ENCODE data around the gene TMPRSS13.

TMPRSS13 gene

GRCh38 chr11:117958949-117959348 is 29.7 kb upstream of the TMPRSS13 start:
- H4K8ac ChIP-seq (ENCODE audit: low read depth, low read length), result no peak overlapping the region
- no peak overlapping the region for H3K18ac ChIP-seq (ENCODE audit: low read length)
- no peak overlapping the region for H3K9ac ChIP-seq (ENCODE audit: low read depth, low read length, poor library complexity)
- no peaks in the 10 kb centered on the region for H3K36me3 ChIP-seq (replicated peaks in 1 of 2; ENCODE audit: control insufficient read depth in 2 of 2, insufficient read depth in 2 of 2, low read length in 2 of 2)
- no peak overlapping the region for H2BK5ac ChIP-seq (ENCODE audit: low read length)
- no peaks in the 10 kb centered on the region for H3K4me1 ChIP-seq (ENCODE audit: control insufficient read depth in 2 of 2, insufficient read depth in 1 of 2, low read depth in 1 of 2, low read length in 2 of 2)
- no peaks in the 10 kb centered on the region for H3K9me3 ChIP-seq (replicated peaks in 1 of 2; ENCODE audit: control insufficient read depth in 2 of 2, insufficient read depth in 1 of 2, low read depth in 1 of 2, low read length in 2 of 2)
- no peak for DNase-seq (ENCODE audit: low spot score)
- H3K4ac ChIP-seq (ENCODE audit: low read length), result no peak overlapping the region
- H2AK5ac ChIP-seq (ENCODE audit: low read depth, low read length), result no peak overlapping the region
- no peak overlapping the region for H4K91ac ChIP-seq (ENCODE audit: low read depth, low read length, poor library complexity)
- H3K23ac ChIP-seq (ENCODE audit: low read depth, low read length, poor library complexity), result no peak overlapping the region
- H3K14ac ChIP-seq (ENCODE audit: low read length), result no peak overlapping the region
- H3K27me3 ChIP-seq (ENCODE audit: control insufficient read depth in 3 of 3, insufficient read depth in 3 of 3, low read depth in 1 of 3, low read length in 3 of 3), result no peaks in the 10 kb centered on the region
- H3K79me1 ChIP-seq (ENCODE audit: low read depth, low read length), result no peaks in the 10 kb centered on the region
- H2BK120ac ChIP-seq (ENCODE audit: low read depth, low read length), result no peak overlapping the region
- WGBS, 2 donors (ENCODE audit: extremely low coverage in 2 of 2, insufficient read length in 2 of 2, insufficient replicate concordance in 1 of 2), result no CpG with 5 or more reads among the region's 1 CpG
- H2BK12ac ChIP-seq (ENCODE audit: low read length), result no peak overlapping the region
- H2AFZ ChIP-seq (ENCODE audit: low read length), result no peak overlapping the region
- H3K4me2 ChIP-seq (ENCODE audit: insufficient read depth, low read length, poor library complexity, severe bottlenecking), result no peak overlapping the region
- H3K27ac ChIP-seq (replicated peaks; ENCODE audit: low read length), result no peak overlapping the region
- H3K4me3 ChIP-seq (ENCODE audit: low read length in 2 of 2), result no peak overlapping the region
- no peak overlapping the region for H2BK15ac ChIP-seq (ENCODE audit: low read length)

GRCh38 chr11:117953024-117953671 is 23.9 kb upstream of the TMPRSS13 start:
- no peak overlapping the region for H3K4me2 ChIP-seq (ENCODE audit: insufficient read depth, low read length, poor library complexity, severe bottlenecking)
- no peak overlapping the region for H2AFZ ChIP-seq (ENCODE audit: low read length)
- H2AK5ac ChIP-seq (ENCODE audit: low read depth, low read length), result no peak overlapping the region
- H3K14ac ChIP-seq (ENCODE audit: low read length), result no peak overlapping the region
- DNase-seq (ENCODE audit: low spot score), result no peak
- H3K18ac ChIP-seq (ENCODE audit: low read length), result no peak overlapping the region
- H2BK120ac ChIP-seq (ENCODE audit: low read depth, low read length), result no peak overlapping the region
- no peak overlapping the region for H3K4ac ChIP-seq (ENCODE audit: low read length)
- no peaks in the 10 kb centered on the region for H3K9me3 ChIP-seq (replicated peaks in 1 of 2; ENCODE audit: control insufficient read depth in 2 of 2, insufficient read depth in 1 of 2, low read depth in 1 of 2, low read length in 2 of 2)
- WGBS, 2 donors (ENCODE audit: extremely low coverage in 2 of 2, insufficient read length in 2 of 2, insufficient replicate concordance in 1 of 2), result no CpG with 5 or more reads among the region's 3 CpGs
- H3K4me3 ChIP-seq (ENCODE audit: low read length in 2 of 2), result no peak overlapping the region
- no peak overlapping the region for H4K8ac ChIP-seq (ENCODE audit: low read depth, low read length)
- peak overlapping the region; percentile 5 for H3K9ac ChIP-seq (ENCODE audit: low read depth, low read length, poor library complexity)
- H3K27ac ChIP-seq (replicated peaks; ENCODE audit: low read length), result no peak overlapping the region
- no peak overlapping the region for H2BK15ac ChIP-seq (ENCODE audit: low read length)
- peaks cover 0 to 2% of the 10 kb centered on the region in 2 donors for H3K4me1 ChIP-seq (ENCODE audit: control insufficient read depth in 2 of 2, insufficient read depth in 1 of 2, low read depth in 1 of 2, low read length in 2 of 2)
- no peak overlapping the region for H2BK12ac ChIP-seq (ENCODE audit: low read length)
- H3K79me1 ChIP-seq (ENCODE audit: low read depth, low read length), result no peaks in the 10 kb centered on the region
- no peak overlapping the region for H2BK5ac ChIP-seq (ENCODE audit: low read length)
- H4K91ac ChIP-seq (ENCODE audit: low read depth, low read length, poor library complexity), result no peak overlapping the region
- H3K36me3 ChIP-seq (replicated peaks in 1 of 2; ENCODE audit: control insufficient read depth in 2 of 2, insufficient read depth in 2 of 2, low read length in 2 of 2), result no peaks in the 10 kb centered on the region
- H3K27me3 ChIP-seq (ENCODE audit: control insufficient read depth in 3 of 3, insufficient read depth in 3 of 3, low read depth in 1 of 3, low read length in 3 of 3), result peaks cover 0 to 5% (median 0%) of the 10 kb centered on the region in 3 experiments
- H3K23ac ChIP-seq (ENCODE audit: low read depth, low read length, poor library complexity), result no peak overlapping the region

GRCh38 chr11:117950993-117951961 is 22.1 kb upstream of the TMPRSS13 start:
- no peaks in the 10 kb centered on the region for H3K79me1 ChIP-seq (ENCODE audit: low read depth, low read length)
- peak overlapping the region; percentile 39 for H3K9ac ChIP-seq (ENCODE audit: low read depth, low read length, poor library complexity)
- H3K27ac ChIP-seq (replicated peaks; ENCODE audit: low read length), result no peak overlapping the region
- H2BK5ac ChIP-seq (ENCODE audit: low read length), result no peak overlapping the region
- no peak overlapping the region for H3K4me2 ChIP-seq (ENCODE audit: insufficient read depth, low read length, poor library complexity, severe bottlenecking)
- no CpG with 5 or more reads among the region's 15 CpGs for WGBS, 2 donors (ENCODE audit: extremely low coverage in 2 of 2, insufficient read length in 2 of 2, insufficient replicate concordance in 1 of 2)
- no peak overlapping the region for H3K23ac ChIP-seq (ENCODE audit: low read depth, low read length, poor library complexity)
- H2BK120ac ChIP-seq (ENCODE audit: low read depth, low read length), result no peak overlapping the region
- H2AK5ac ChIP-seq (ENCODE audit: low read depth, low read length), result no peak overlapping the region
- H4K8ac ChIP-seq (ENCODE audit: low read depth, low read length), result no peak overlapping the region
- no peak overlapping the region for H3K4me3 ChIP-seq (ENCODE audit: low read length in 2 of 2)
- no peak for DNase-seq (ENCODE audit: low spot score)
- no peak overlapping the region for H3K18ac ChIP-seq (ENCODE audit: low read length)
- no peak overlapping the region for H2BK12ac ChIP-seq (ENCODE audit: low read length)
- peaks cover 0 to 4% of the 10 kb centered on the region in 2 donors for H3K4me1 ChIP-seq (ENCODE audit: control insufficient read depth in 2 of 2, insufficient read depth in 1 of 2, low read depth in 1 of 2, low read length in 2 of 2)
- H3K9me3 ChIP-seq (replicated peaks in 1 of 2; ENCODE audit: control insufficient read depth in 2 of 2, insufficient read depth in 1 of 2, low read depth in 1 of 2, low read length in 2 of 2), result no peaks in the 10 kb centered on the region
- H3K36me3 ChIP-seq (replicated peaks in 1 of 2; ENCODE audit: control insufficient read depth in 2 of 2, insufficient read depth in 2 of 2, low read length in 2 of 2), result no peaks in the 10 kb centered on the region
- H3K14ac ChIP-seq (ENCODE audit: low read length), result peak overlapping the region; percentile 47
- no peak overlapping the region for H2AFZ ChIP-seq (ENCODE audit: low read length)
- no peak overlapping the region for H3K4ac ChIP-seq (ENCODE audit: low read length)
- H3K27me3 ChIP-seq (ENCODE audit: control insufficient read depth in 3 of 3, insufficient read depth in 3 of 3, low read depth in 1 of 3, low read length in 3 of 3), result peaks cover 0 to 5% (median 0%) of the 10 kb centered on the region in 3 experiments
- no peak overlapping the region for H2BK15ac ChIP-seq (ENCODE audit: low read length)
- H4K91ac ChIP-seq (ENCODE audit: low read depth, low read length, poor library complexity), result no peak overlapping the region

- H2BK12ac ChIP-seq (ENCODE audit: low read length), result no peak overlapping the region
- no peak overlapping the region for H2BK15ac ChIP-seq (ENCODE audit: low read length)
- no peak overlapping the region for H3K18ac ChIP-seq (ENCODE audit: low read length)
- H3K4me3 ChIP-seq (ENCODE audit: low read length in 2 of 2), result no peak overlapping the region
- peaks cover 0 to 4% of the 10 kb centered on the region in 2 donors for H3K4me1 ChIP-seq (ENCODE audit: control insufficient read depth in 2 of 2, insufficient read depth in 1 of 2, low read depth in 1 of 2, low read length in 2 of 2)
- no peaks in the 10 kb centered on the region for H3K79me1 ChIP-seq (ENCODE audit: low read depth, low read length)
- no peak overlapping the region for H4K8ac ChIP-seq (ENCODE audit: low read depth, low read length)
- no peak for DNase-seq (ENCODE audit: low spot score)
- H2BK5ac ChIP-seq (ENCODE audit: low read length), result no peak overlapping the region
- H3K9me3 ChIP-seq (replicated peaks in 1 of 2; ENCODE audit: control insufficient read depth in 2 of 2, insufficient read depth in 1 of 2, low read depth in 1 of 2, low read length in 2 of 2), result no peaks in the 10 kb centered on the region
- no peak overlapping the region for H3K27ac ChIP-seq (replicated peaks; ENCODE audit: low read length)
- no peak overlapping the region for H2BK120ac ChIP-seq (ENCODE audit: low read depth, low read length)
- H4K91ac ChIP-seq (ENCODE audit: low read depth, low read length, poor library complexity), result no peak overlapping the region
- no peaks in the 10 kb centered on the region for H3K36me3 ChIP-seq (replicated peaks in 1 of 2; ENCODE audit: control insufficient read depth in 2 of 2, insufficient read depth in 2 of 2, low read length in 2 of 2)
- H3K23ac ChIP-seq (ENCODE audit: low read depth, low read length, poor library complexity), result no peak overlapping the region
- no peak overlapping the region for H2AFZ ChIP-seq (ENCODE audit: low read length)
- H3K4ac ChIP-seq (ENCODE audit: low read length), result no peak overlapping the region
- no peak overlapping the region for H2AK5ac ChIP-seq (ENCODE audit: low read depth, low read length)
- H3K27me3 ChIP-seq (ENCODE audit: control insufficient read depth in 3 of 3, insufficient read depth in 3 of 3, low read depth in 1 of 3, low read length in 3 of 3), result peaks cover 0 to 5% (median 0%) of the 10 kb centered on the region in 3 experiments
- no CpG with 5 or more reads among the region's 5 CpGs for WGBS, 2 donors (ENCODE audit: extremely low coverage in 2 of 2, insufficient read length in 2 of 2, insufficient replicate concordance in 1 of 2)
- no peak overlapping the region for H3K9ac ChIP-seq (ENCODE audit: low read depth, low read length, poor library complexity)
- no peak overlapping the region for H3K14ac ChIP-seq (ENCODE audit: low read length)
- H3K4me2 ChIP-seq (ENCODE audit: insufficient read depth, low read length, poor library complexity, severe bottlenecking), result no peak overlapping the region
These were observed 21.1 kb upstream of the TMPRSS13 start for GRCh38 chr11:117950301-117950700.
